HG03108 (cell line): ENCODE data around the gene ZFHX3.
A peak's percentile ranks its signal among the peaks of the same experiment; 100 is the strongest.

Source experiments
- ATAC-seq: cut with Tn5 transposase; IDR thresholded peaks from one replicate; pipeline ENCODE4 v1.9.1; 2021; ENCODE audit warnings: moderate library complexity; ENCODE audit not compliant: unreplicated experiment

The ZFHX3 gene

GRCh38 chr16:73057291-73058210 lies 9.6 kb upstream of the ZFHX3 start:
- peak; percentile 35 for ATAC-seq

- ATAC-seq: no peak
These were observed 9.0 kb upstream of the ZFHX3 start for GRCh38 chr16:73056921-73057290.

- no peak for ATAC-seq
These were observed 8.5 kb upstream of the ZFHX3 start for GRCh38 chr16:73056448-73056847.

GRCh38 chr16:73054813-73055482 lies 7.0 kb upstream of the ZFHX3 start:
- ATAC-seq: no peak

GRCh38 chr16:73054498-73054812 lies 6.5 kb upstream of the ZFHX3 start:
- ATAC-seq: no peak

GRCh38 chr16:73054125-73054484 lies 6.2 kb upstream of the ZFHX3 start:
- ATAC-seq: no peak

- ATAC-seq: no peak
These were observed 5.6 kb upstream of the ZFHX3 start for GRCh38 chr16:73053364-73054124.

GRCh38 chr16:73053038-73053363 lies 5.1 kb upstream of the ZFHX3 start:
- ATAC-seq: no peak

- no peak for ATAC-seq
These were observed 4.6 kb upstream of the ZFHX3 start for GRCh38 chr16:73052576-73052975.

- ATAC-seq: no peak
These were observed 4.0 kb upstream of the ZFHX3 start for GRCh38 chr16:73051961-73052360.

GRCh38 chr16:73051226-73051625 lies 3.3 kb upstream of the ZFHX3 start:
- ATAC-seq: no peak

- no peak for ATAC-seq
These were observed 2.5 kb upstream of the ZFHX3 start for GRCh38 chr16:73050201-73051099.

- no peak for ATAC-seq
These were observed 1.6 kb upstream of the ZFHX3 start for GRCh38 chr16:73049511-73049910.

GRCh38 chr16:73049091-73049490 lies 1.2 kb upstream of the ZFHX3 start:
- no peak for ATAC-seq

GRCh38 chr16:73048292-73049080 lies 558 bp upstream of the ZFHX3 start:
- ATAC-seq: peak; percentile 8

- no peak for ATAC-seq
These were observed 750 bp downstream of the ZFHX3 start for GRCh38 chr16:73047221-73047535.

GRCh38 chr16:73046849-73047214 lies 1.1 kb downstream of the ZFHX3 start:
- no peak for ATAC-seq

- no peak for ATAC-seq
These were observed 1.6 kb downstream of the ZFHX3 start for GRCh38 chr16:73046202-73046848.

GRCh38 chr16:73043828-73044467 lies 4.0 kb downstream of the ZFHX3 start:
- ATAC-seq: no peak
